HG02970 (cell line): ENCODE data around the gene GPR17.

Experiments used
- ATAC-seq: cut with Tn5 transposase; IDR thresholded peaks from one replicate; pipeline ENCODE4 v1.9.1; 2021; ENCODE audit warnings: mild to moderate bottlenecking, moderate library complexity, moderate number of reproducible peaks; ENCODE audit not compliant: unreplicated experiment, low FRiP score

Gene GPR17

GRCh38 chr2:127628767-127629614 lies 17.0 kb upstream of the GPR17 start:
- ATAC-seq, result no peak

- ATAC-seq, result no peak
Observed at GRCh38 chr2:127629637-127630036, 16.3 kb upstream of the GPR17 start.

GRCh38 chr2:127630096-127630863 lies 15.7 kb upstream of the GPR17 start:
- no peak for ATAC-seq

GRCh38 chr2:127630864-127631540 lies 15.0 kb upstream of the GPR17 start:
- ATAC-seq, result no peak

GRCh38 chr2:127631541-127631996 lies 14.4 kb upstream of the GPR17 start:
- ATAC-seq, result no peak

GRCh38 chr2:127631997-127632581 lies 13.9 kb upstream of the GPR17 start:
- ATAC-seq, result no peak

GRCh38 chr2:127632592-127633489 lies 13.1 kb upstream of the GPR17 start:
- ATAC-seq, result no peak

- ATAC-seq, result no peak
Observed at GRCh38 chr2:127633556-127634065, 12.3 kb upstream of the GPR17 start.

- ATAC-seq, result no peak
Observed at GRCh38 chr2:127634066-127634617, 11.8 kb upstream of the GPR17 start.

- ATAC-seq, result no peak
Observed at GRCh38 chr2:127634626-127635379, 11.2 kb upstream of the GPR17 start.

GRCh38 chr2:127635380-127636237 lies 10.3 kb upstream of the GPR17 start:
- ATAC-seq, result no peak

- no peak for ATAC-seq
Observed at GRCh38 chr2:127636248-127637235, 9.4 kb upstream of the GPR17 start.

- no peak for ATAC-seq
Observed at GRCh38 chr2:127637236-127637630, 8.7 kb upstream of the GPR17 start.

- no peak for ATAC-seq
Observed at GRCh38 chr2:127637725-127638252, 8.2 kb upstream of the GPR17 start.

GRCh38 chr2:127638361-127639110 lies 7.4 kb upstream of the GPR17 start:
- ATAC-seq, result no peak
